Activated B cell treated with CpG ODN at 0.5 μM for 24 hours (primary cell): ENCODE results near the gene ISM1. TPM values are rescaled to one million over a fixed set of nuclear protein-coding genes. Genes with fewer than 3 reads are reported as not detected.

ENCODE experiments used
- ATAC-seq: fragments of 200-7000 bp; cut with Tn5 transposase; one replicate; pipeline ENCODE4 v1.10.0; 2021; ENCODE audit warnings: low read depth, mild to moderate bottlenecking, moderate library complexity
- CTCF ChIA-PET: fragments of 350-600 bp; sonication (Branson Sonifier 250); formaldehyde crosslinking; loops from one replicate; lab custom pipeline; 2021; ENCODE audit warnings: antibody characterized with exemption; lab: Charles Lee
- POLR2A ChIA-PET: fragments of 350-600 bp; sonication (Branson Sonifier 250); formaldehyde crosslinking; loops from one replicate; lab custom pipeline; 2021; ENCODE audit warnings: antibody characterized with exemption; lab: Charles Lee
- DNase-seq: peaks from one replicate; pipeline ENCODE4 v3.0.0; 2022
- H3K27ac Mint-ChIP-seq: one replicate; pipeline ENCODE4 v1.8.0; 2020; ENCODE audit warnings: mixed read lengths
- H3K27me3 Mint-ChIP-seq: one replicate; pipeline ENCODE4 v1.8.0; 2021; ENCODE audit warnings: mixed read lengths
- H3K36me3 Mint-ChIP-seq: one replicate; pipeline ENCODE4 v1.8.0; 2021; ENCODE audit warnings: low read depth, mixed read lengths
- H3K4me1 Mint-ChIP-seq: one replicate; pipeline ENCODE4 v1.8.0; 2021; ENCODE audit warnings: mixed read lengths
- H3K4me3 Mint-ChIP-seq: one replicate; pipeline ENCODE4 v1.8.0; 2020; ENCODE audit warnings: mild to moderate bottlenecking, mixed read lengths
- H3K9me3 Mint-ChIP-seq: one replicate; pipeline ENCODE4 v1.8.0; 2020; ENCODE audit warnings: mixed read lengths
- CTCF ChIP-seq: fragments of 200-600 bp; IDR thresholded peaks from one replicate; pipeline ENCODE4 v1.8.0; 2022; ENCODE audit warnings: antibody characterized with exemption, mild to moderate bottlenecking
- intact Hi-C: fragments of 100-400 bp; cut with micrococcal nuclease; formaldehyde crosslinking; loops from one replicate; pipeline ENCODE4 v1.15.1; 2024
- total RNA-seq: library from RNA; stranded (reverse); gene quantifications from 2 replicates; pipeline ENCODE4 v1.2.3, GENCODE V29; 2022

Gene ISM1
- total RNA-seq, 1 donor from 2014 or later: not detected

- Mint-ChIP-seq H3K27me3 (peaks cover 2% of the 10 kb centered on the region), H3K27ac (no peak overlapping the region), H3K4me1 (no peaks in the 10 kb centered on the region), H3K4me3 (no peak overlapping the region), H3K9me3 (no peaks in the 10 kb centered on the region), H3K36me3 (no peaks in the 10 kb centered on the region)
- no peak for TF ChIP-seq CTCF
- POLR2A ChIA-PET: no interaction called here
- ATAC-seq (no peak), DNase-seq (no peak)
- intact Hi-C loops: no loop called here
- CTCF ChIA-PET: no interaction called here
Measured at GRCh38 chr20:13338999-13339411, 117.9 kb downstream of the ISM1 start.

- Mint-ChIP-seq H3K4me1 (no peaks in the 10 kb centered on the region), H3K9me3 (no peaks in the 10 kb centered on the region), H3K4me3 (no peak overlapping the region), H3K27ac (no peak overlapping the region), H3K27me3 (peaks cover 3% of the 10 kb centered on the region), H3K36me3 (no peaks in the 10 kb centered on the region)
- DNase-seq (no peak), ATAC-seq (no peak)
- ChIA-PET POLR2A (no interaction called here), CTCF (no interaction called here)
- no peak for TF ChIP-seq CTCF
- intact Hi-C loops: no loop called here
Measured at GRCh38 chr20:13340088-13340487, 119.0 kb downstream of the ISM1 start.

- Mint-ChIP-seq H3K36me3 (no peaks in the 10 kb centered on the region), H3K27me3 (peaks cover 3% of the 10 kb centered on the region), H3K4me3 (no peak overlapping the region), H3K27ac (no peak overlapping the region), H3K9me3 (no peaks in the 10 kb centered on the region), H3K4me1 (no peaks in the 10 kb centered on the region)
- ChIA-PET POLR2A (no interaction called here), CTCF (no interaction called here)
- intact Hi-C loops: no loop called here
- TF ChIP-seq CTCF: no peak
- DNase-seq: no peak
- no peak for ATAC-seq
Measured at GRCh38 chr20:13341737-13342393, 120.8 kb downstream of the ISM1 start.

- Mint-ChIP-seq H3K27me3 (peaks cover 3% of the 10 kb centered on the region), H3K36me3 (no peaks in the 10 kb centered on the region), H3K4me1 (no peaks in the 10 kb centered on the region), H3K9me3 (no peaks in the 10 kb centered on the region), H3K4me3 (no peak overlapping the region), H3K27ac (no peak overlapping the region)
- CTCF ChIA-PET: no interaction called here
- intact Hi-C loops: no loop called here
- DNase-seq: no peak
- TF ChIP-seq CTCF: no peak
- ATAC-seq: no peak
- POLR2A ChIA-PET: no interaction called here
Measured at GRCh38 chr20:13342469-13343242, 121.6 kb downstream of the ISM1 start.

GRCh38 chr20:13344671-13345070, 123.6 kb downstream of the ISM1 start:
- ATAC-seq (no peak), DNase-seq (no peak)
- H3K27me3 Mint-ChIP-seq: peaks cover 3% of the 10 kb centered on the region
- CTCF ChIA-PET: no interaction called here
- H3K4me1 Mint-ChIP-seq: no peaks in the 10 kb centered on the region
- H3K4me3 Mint-ChIP-seq: no peak overlapping the region
- no peak for TF ChIP-seq CTCF
- POLR2A ChIA-PET: no interaction called here
- H3K27ac Mint-ChIP-seq: no peak overlapping the region
- no peaks in the 10 kb centered on the region for H3K36me3 Mint-ChIP-seq
- intact Hi-C loops: no loop called here
- H3K9me3 Mint-ChIP-seq: no peaks in the 10 kb centered on the region
